Middle frontal gyrus (tissue), 1 donor: ENCODE data around the gene IFNL4.
"Not testable (repeated sequence)": the region's sequence is repeated elsewhere in the genome, so short reads cannot be mapped to it uniquely, and the experiment has no call there.

Experiments
- DNase-seq: peaks from one replicate; pipeline ENCODE4 v3.0.0-alpha.2; 2015; ENCODE audit warnings: low spot score; ENCODE audit errors: extremely low spot score

The IFNL4 gene

DNA sequence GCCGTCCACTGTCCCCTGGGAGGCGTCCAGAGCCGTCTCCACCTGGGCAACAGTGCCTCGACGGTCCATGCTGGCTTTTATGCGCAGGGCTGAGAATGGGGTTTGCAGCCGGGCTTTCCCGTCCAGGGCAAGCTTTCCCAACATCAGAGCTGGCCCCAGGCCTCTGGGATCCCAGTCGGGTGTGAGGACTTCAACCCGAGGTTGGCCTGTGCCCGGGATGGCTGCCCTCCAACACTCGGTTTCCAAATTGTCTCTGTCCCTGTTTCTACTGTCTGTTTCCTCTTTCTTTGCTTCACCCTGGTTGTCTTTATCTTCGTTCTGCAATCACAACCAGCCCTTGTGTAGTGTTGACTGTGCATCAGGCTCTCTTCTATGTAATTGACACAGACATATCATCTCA lies at the start of gene IFNL4:
IFNL4 (minus strand) TSS at position 51 of the 400 bp plus-strand sequence.
- DNase-seq, result no peak

DNA sequence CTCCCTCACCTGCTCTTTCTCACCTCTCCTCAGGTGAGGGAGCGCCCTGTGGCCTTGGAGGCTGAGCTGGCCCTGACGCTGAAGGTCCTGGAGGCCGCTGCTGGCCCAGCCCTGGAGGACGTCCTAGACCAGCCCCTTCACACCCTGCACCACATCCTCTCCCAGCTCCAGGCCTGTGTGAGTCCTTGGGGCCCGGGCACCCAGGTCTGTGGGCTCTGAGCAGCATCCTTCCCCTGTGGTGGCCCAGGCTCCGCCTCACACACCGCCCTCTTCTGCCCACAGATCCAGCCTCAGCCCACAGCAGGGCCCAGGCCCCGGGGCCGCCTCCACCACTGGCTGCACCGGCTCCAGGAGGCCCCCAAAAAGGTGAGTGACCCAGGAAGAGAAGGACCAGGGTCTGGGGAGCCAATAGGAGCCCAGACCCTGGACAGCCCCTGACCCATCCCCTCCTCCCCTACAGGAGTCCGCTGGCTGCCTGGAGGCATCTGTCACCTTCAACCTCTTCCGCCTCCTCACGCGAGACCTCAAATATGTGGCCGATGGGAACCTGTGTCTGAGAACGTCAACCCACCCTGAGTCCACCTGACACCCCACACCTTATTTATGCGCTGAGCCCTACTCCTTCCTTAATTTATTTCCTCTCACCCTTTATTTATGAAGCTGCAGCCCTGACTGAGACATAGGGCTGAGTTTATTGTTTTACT lies 49.4 kb upstream of the IFNL4 start:
- DNase-seq, result no peak

DNA sequence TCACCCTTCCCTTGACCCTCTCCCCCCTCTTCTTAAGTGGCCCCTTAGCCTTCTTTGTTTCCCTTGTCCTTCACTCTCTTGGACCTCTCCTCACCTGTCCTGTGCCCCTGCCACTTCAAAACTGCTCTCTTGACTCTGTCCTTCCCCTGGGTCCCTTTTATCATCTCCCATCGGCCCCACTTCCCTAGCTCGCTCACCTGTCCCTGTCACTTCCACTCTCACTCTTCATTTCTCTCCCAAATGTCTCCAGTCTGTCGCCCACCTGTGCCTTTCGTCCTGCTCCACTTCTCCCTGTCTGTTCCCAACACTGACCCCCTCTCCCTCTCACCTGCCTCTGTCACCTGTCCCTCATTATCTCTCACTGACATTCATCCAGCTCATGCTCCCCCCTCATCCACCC lies 48.2 kb upstream of the IFNL4 start:
- no peak for DNase-seq

DNA sequence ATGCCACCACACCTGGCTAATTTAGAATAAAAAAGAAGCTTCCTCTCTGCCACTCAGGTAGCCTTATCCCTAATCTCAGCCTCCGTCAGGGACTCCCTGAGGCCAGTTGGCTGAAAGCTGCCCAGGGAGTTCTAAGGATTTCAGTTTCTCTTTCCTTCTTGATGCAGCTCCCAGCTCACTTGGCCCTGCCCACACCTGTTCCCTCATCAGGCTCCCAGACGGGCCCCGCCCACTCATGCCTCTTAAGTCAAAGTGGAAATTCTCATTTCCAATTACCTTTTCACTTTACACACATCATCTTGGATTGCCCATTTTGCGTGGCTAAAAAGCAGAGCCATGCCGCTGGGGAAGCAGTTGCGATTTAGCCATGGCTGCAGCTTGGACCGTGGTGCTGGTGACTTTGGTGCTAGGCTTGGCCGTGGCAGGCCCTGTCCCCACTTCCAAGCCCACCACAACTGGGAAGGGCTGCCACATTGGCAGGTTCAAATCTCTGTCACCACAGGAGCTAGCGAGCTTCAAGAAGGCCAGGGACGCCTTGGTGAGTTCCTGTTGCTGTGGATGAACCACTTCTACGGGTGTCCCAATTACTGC lies 47.5 kb upstream of the IFNL4 start, which contains the start of gene IFNL1:
IFNL1 (plus strand) TSS at position 353 of the 591 bp plus-strand sequence; CDS start at position 368, 15 bp downstream.
- DNase-seq, result no peak

DNA sequence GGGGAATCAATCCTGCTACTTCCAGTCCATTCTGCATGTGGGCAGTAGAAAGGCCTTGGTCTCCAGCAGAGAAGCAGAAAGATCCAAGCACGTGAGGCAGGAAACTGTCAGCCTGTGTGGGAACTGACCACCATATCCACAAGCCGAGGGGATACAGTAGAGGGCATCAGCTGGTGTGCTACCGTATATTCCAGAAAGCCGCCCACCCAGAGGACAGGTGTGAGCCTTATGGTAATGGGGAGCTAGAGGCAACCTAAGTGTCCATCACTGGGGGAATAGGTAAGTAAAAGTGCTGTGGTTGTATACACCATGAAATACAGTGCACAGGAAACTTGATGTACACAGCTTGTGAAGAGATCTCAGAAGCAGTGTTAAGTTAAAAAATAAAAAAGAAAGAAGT lies 44.7 kb upstream of the IFNL4 start:
- DNase-seq, result no peak

DNA sequence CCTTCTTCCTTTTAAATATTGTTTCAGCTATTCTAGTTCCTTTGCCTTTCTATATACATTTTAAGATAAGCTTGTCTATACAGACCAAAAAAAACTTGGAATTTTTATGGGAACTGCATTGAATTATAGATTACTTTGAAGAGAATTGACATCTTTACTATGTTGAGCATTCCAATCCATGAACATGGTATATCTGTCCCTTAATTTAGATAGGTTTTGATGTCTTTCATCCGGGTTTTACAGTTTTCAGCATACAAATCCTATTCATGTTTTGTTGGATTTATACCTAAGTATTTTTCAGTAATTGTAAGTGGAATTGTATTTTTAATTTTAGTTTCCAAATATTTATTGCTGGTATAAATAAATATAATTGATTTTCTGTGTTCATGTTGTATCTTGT lies 35.4 kb upstream of the IFNL4 start:
- no peak for DNase-seq

DNA sequence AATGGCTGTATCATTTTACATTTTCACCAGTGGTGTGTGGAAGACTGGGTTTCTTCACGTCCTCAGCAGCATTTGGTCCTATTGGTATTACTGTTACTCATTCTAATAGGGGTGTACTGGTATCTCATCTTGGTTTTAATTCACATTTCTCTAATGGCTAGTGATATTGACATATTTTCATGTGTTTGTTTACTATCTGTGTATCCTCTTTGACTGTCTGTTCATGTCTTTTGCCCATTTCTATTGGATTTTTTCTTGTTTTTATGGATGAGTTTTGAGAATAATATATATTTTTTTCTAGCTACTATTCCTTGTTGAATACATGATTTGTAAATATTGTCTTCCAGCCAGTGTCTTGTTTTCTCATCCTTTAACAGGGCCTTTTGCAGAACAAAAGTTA lies 33.4 kb upstream of the IFNL4 start:
- DNase-seq, result no peak

DNA sequence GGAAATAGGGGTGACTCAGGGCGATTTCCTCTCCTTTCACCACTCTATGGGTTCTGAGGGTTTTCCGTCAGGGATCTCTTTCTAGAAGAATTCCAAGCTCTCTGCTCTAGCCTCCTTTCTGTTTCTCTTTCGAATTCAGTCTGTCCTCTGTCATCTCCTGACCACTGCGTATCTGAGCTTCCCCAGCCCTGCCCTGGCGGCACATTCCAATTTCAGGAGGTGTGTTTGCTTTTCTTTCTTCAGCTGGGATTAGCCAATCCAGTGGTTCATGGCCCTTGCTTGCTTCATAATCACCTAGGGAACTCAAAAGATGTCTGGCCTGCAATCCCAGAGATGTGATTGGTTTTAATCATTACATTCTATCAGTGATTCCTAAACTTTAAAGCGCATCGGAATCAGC lies 28.9 kb upstream of the IFNL4 start:
- no peak for DNase-seq

DNA sequence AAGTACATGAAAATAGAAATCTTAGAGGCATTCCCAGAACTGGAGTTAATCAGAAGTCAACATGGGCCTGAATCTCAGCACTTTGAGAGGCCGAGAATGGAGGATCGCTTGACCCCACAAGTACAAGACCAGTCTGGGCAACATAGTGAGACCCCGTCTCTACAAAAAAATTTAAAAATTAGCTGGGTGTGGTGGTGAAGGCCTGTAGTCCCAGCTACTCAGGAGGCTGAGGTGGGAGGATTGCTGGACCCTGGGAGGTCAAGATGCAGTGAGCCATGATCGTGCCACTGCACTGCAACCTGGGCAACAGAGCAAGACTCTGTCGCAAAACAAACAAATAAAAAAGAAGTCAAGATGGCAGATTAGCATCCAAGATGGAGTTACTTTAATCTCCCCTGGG lies 28.1 kb upstream of the IFNL4 start:
- no peak for DNase-seq

DNA sequence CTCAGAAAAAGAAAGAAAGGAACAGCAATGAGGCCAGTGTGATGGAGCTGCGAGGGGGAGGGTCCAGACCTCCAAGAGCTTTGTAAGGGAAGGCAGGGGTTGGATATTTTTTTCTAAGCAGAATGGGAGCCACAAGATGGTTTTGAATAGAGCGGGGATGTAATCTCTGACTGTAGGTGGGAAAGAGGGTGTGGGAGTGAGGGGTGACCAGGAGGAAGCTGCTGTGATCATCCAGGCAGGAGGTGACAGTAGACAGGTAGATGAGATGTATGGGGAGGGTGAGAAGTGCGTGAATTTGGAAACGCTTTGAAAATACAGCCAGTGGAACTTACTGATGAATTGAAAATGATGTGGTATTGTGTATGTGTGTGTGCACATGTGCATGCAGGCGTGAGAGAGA lies 26.9 kb upstream of the IFNL4 start:
- no peak for DNase-seq

DNA sequence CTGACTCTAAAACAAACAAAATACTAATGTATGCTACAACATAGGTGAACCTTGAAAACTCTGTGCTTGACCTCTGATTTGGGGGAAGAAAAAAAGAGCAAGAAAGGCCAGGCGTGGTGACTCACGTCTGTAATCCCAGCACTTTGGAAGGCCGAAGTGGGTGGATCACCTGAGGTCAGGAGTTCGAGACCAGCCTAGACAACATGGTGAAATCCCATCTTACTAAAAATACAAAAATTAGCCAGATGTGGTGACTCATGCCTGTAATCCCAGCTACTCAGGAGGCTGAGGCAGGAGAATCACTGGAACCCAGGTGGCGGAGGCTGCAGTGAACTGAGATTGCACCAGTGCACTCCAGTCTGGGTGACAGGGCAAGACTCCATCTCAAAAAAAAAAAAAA lies 25.2 kb upstream of the IFNL4 start:
- not testable (repeated sequence) for DNase-seq

DNA sequence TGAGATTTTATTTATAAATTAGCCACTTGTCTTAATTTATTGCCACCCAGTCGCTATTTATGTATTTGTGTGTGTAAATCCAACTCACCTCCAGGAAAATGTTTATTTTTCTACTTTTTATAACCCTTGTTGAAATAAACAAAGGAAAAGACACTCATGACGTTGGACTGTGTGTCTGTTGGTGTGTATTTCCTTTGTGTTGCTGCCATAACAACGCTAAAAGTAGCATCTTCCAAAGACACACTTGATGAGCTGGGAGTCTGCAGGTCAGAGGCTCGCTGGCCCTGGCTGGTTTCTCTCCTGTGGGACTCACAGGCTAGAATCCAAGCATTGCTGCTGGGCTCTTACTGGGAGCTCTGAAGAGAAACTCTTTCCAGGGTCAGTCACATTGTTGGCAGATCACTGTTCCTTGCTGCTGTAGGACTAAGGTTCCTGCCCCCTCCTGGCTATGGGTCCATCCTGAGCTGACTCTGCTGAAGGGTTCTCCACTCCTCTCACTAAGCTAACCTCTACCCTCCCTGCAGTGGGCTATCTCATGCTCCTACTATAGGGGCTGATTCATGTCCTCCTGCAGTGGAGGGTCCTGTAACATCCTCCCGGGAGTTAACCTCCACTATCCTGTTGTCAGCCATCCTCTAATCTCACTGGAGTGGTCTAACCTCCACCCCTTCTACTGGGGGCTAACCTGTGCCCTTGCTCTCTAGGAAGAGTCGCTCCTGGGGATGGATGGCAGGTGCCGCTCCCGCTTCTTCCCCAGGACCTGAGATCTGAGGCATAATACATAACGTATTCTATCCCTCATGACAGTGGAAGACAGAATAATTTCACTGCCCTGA lies 21.6 kb upstream of the IFNL4 start:
- no peak for DNase-seq

DNA sequence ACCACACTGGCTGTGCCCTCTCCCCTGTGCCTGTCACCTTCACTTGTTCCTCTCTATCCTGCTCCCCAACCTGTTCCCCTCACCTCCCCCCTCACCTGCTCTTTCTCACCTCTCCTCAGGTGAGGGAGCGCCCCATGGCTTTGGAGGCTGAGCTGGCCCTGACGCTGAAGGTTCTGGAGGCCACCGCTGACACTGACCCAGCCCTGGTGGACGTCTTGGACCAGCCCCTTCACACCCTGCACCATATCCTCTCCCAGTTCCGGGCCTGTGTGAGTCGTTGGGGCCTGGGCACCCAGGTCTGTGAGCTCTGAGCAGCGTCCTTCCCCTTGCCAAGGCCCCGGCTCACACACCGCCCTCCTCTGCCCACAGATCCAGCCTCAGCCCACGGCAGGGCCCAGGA lies 20.7 kb upstream of the IFNL4 start:
- DNase-seq, result not testable (repeated sequence)

DNA sequence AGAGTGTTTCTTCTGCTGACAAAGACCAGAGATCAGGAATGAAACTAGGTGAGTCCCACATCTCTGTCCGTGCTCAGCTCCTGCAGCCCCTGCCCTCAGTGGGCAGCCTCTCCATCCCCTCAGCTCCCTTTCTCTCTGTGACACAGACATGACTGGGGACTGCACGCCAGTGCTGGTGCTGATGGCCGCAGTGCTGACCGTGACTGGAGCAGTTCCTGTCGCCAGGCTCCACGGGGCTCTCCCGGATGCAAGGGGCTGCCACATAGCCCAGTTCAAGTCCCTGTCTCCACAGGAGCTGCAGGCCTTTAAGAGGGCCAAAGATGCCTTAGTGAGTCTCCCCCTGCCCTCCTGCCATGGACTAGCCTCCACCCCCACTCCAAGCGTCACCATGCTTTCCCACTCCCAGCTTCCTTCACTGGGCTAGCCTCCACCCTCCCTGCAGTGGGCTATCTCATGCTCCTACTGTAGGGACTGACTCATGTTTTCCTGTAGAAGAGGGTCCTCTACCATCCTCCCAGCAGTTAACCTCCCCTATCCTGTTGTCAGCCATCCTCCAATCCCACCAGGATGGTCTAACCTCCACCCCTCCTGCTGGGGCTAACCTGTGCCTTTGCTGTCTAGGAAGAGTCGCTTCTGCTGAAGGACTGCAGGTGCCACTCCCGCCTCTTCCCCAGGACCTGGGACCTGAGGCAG lies 20.0 kb upstream of the IFNL4 start:
- not testable (repeated sequence) for DNase-seq

DNA sequence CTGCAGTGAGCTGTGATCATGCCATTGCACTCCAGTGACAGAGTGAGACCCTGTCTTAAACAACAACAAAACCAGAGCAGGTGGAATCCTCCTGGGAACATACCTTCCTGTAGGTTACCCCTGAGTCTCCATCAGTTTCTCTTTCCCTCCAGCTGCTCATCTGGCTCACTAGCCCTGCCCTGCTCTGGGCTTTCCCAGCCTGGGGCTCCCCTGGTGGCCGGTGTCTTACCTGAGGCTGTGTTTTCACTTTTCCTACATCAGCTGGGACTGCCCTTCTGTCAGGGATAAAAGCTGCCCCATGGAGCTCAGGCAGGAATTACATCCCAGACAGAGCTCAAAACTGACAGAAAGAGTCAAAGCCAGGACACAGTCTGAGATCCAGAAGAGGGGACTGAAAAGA lies 19.4 kb upstream of the IFNL4 start, which contains the start of gene IFNL2:
IFNL2 (plus strand) TSS at position 312 of the 400 bp plus-strand sequence. CDS start 173 bp downstream, outside the sequence.
- not testable (repeated sequence) for DNase-seq

DNA sequence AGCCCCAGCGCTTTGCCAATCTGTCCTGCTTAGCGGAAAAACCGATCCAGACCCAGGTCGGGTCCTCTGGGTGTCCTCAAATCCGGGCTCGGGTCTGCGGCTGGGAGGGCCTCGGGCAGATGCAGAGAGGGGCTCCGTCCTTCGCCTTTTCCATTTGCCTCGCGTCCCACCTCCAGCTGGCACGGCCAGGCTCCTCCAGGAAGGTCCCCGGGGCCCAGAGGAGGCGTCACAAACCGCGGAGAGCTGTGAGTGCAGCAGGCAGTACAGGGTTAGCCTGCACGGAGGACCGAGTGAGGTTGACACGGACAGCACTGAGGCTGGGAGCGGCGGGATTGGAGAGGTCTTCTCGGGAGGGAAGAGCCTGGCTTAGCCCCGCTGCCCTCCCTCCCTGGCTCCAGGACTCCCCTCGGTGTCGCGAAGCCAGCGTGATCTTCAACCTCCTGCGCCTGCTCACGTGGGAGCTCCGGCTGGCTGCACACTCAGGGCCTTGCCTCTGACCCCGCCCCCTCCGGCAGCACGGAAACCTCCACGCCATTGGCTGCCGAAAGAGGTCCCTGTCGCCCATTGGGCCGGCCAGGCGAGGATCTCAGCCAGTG lies 16.8 kb upstream of the IFNL4 start:
- DNase-seq, result no peak

DNA sequence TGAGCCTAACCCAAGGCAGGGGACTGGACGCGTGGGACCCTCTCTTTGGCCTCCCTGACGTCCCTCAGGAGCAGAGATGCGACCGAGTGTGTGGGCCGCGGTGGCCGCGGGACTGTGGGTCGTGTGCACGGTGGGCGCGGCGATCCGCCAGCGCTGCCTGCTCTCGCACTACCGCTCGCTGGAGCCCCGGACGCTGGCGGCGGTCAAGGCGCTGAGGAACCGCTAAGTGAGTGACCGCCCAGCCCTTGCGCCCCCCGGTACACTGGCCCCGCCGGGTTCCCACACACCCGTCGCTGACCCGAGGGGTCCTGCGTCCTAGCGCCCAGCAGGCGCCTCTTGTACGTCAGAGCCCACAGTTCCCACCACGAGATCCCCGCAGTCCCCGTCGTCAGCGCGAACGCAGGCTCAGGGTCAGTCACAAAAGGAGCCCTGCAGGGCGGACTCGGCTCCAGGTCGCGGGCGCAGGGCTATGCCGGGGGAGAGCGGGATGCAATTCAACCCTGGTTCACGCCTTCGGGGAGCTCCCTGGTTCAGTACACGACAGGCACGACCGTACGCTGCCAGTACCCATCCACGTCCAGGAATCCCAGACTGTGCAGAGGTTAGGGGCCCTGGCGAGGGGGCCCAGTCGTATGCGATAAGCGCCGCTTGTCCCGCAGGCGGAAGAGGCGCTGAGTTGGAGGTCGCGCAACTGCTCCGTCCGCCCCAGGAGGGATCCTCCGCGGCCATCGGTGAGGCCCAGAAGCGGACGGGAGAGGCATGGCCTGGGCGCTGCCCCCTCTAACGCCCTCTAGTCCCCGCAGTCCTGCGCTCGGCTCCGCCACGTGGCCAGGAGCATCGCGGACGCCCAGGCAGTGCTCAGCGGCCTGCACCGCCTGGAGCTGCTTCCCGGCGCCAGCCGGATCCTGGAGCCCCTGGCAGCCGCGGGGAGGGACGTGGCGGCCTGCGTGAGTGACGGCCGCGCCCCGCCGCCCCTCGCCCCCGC lies 15.9 kb upstream of the IFNL4 start:
- no peak for DNase-seq

DNA sequence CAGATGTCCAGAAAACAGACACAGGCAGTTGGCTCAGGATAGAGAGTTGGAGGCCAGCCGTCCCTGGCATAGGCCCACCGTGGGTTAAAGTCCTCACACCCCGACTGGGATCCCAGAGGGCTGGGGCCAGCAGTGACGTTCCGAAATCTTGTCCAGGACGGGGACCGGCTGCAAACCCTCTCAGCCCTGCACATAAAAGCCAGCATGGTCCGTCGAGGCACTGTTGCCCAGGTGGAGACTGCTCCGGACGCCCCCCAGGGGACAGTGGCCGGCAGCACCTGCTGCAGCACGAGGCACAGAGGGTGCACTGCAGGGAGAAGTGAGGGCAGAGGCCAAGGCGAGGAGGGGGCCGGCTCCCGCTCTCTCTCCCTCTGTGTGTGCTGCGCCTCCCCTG lies 15.3 kb upstream of the IFNL4 start:
- no peak for DNase-seq

DNA sequence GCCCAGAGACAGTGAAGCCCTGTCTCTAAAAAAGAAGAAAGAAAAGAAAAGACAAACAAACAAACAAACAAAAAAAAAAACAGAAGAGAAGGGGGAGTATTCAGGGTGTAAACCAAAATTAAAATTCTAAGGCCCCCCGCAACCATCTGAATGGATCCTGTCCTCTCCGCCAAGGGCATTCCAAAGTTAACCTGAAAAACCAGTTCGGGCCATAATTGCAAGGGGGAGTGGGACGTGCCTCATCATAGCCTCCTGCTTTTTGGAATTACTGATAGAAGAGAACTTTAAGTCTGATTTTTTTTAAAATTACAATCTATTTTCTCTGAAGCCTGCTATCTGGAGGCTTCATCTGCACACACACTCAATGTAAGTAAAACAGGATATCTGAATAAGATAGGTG lies 13.8 kb upstream of the IFNL4 start:
- DNase-seq, result no peak

DNA sequence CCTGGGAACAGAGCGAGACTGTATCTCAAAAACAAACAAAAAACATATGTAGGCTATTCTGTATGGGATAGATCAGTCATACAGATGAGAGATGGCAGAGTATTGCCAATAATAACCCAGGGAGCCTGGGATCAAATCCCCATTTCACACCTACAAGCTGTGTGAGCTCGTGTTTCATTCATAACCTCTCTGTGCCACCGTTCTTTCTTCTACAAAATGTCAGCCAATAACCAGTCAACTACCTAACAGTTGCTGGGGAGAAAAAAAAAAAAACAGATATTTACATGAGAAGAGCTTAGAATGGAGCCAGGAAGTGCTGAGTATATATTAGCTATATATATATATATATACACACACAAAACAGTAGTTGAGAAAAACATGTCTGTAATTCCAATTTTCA lies 13.0 kb upstream of the IFNL4 start:
- DNase-seq, result no peak
